Activated naive CD4-positive, alpha-beta T cell treated with anti-CD3 and anti-CD28 coated beads, Interleukin-2, amount 50 U/mL, for 72 hours (primary cell): Measurements from ENCODE around the gene DCDC2. TPM values are rescaled to one million over a fixed set of nuclear protein-coding genes. Genes with fewer than 3 reads are reported as not detected.
"Not testable (repeated sequence)": the region's sequence is repeated elsewhere in the genome, so short reads cannot be mapped to it uniquely, and the experiment has no call there.

ENCODE experiments used
- ATAC-seq, 2 donors: fragments of 150-1000 bp; cut with Tn5 transposase; 2 replicates each; pipeline ENCODE4 v1.10.0; 2021; ENCODE audit warnings: mild to moderate bottlenecking in 2 of 2, moderate library complexity in 2 of 2
- DNase-seq, 2 donors: peaks; one replicate each; pipeline ENCODE4 v3.0.0; 2021 to 2022; ENCODE audit warnings: low spot score in 2 of 2
- H3K27ac Mint-ChIP-seq, 2 donors: one replicate each; pipeline ENCODE4 v1.8.0; 2022; ENCODE audit warnings: mild to moderate bottlenecking in 2 of 2, mixed read lengths in 2 of 2
- H3K36me3 Mint-ChIP-seq, 2 donors: one replicate each; pipeline ENCODE4 v1.8.0; 2022; ENCODE audit warnings: mixed read lengths in 2 of 2
- H3K9me3 Mint-ChIP-seq, 2 donors: one replicate each; pipeline ENCODE4 v1.8.0; 2022; ENCODE audit warnings: mixed read lengths in 2 of 2
- total RNA-seq, 2 donors: library from RNA; stranded (reverse); gene quantifications; one replicate each; pipeline ENCODE4 v1.2.3, GENCODE V29; 2022

The DCDC2 gene
- total RNA-seq, 2 donors from 2014 or later: 0.08 to 0.18 TPM

- Mint-ChIP-seq H3K27ac (no peak overlapping the region), H3K9me3 (peaks cover 5 to 9% of the 10 kb centered on the region in 2 donors), H3K36me3 (peaks cover 5 to 12% of the 10 kb centered on the region in 2 donors)
- DNase-seq: no peak
- ATAC-seq: no peak
These were observed 104.5 kb downstream of the DCDC2 start for GRCh38 chr6:24253360-24253759.

GRCh38 chr6:24252280-24252679 is 105.6 kb downstream of the DCDC2 start:
- Mint-ChIP-seq H3K9me3 (peaks cover under 1 to 3% of the 10 kb centered on the region in 2 donors), H3K27ac (no peak overlapping the region), H3K36me3 (peaks cover 0 to 6% of the 10 kb centered on the region in 2 donors)
- ATAC-seq (no peak), DNase-seq (no peak)

GRCh38 chr6:24251339-24251738 is 106.5 kb downstream of the DCDC2 start:
- Mint-ChIP-seq H3K36me3 (peaks cover 0 to 5% of the 10 kb centered on the region in 2 donors), H3K9me3 (peaks cover 0 to 3% of the 10 kb centered on the region in 2 donors), H3K27ac (no peak overlapping the region)
- no peak for ATAC-seq
- no peak for DNase-seq

- ATAC-seq (no peak), DNase-seq (no peak)
- Mint-ChIP-seq H3K27ac (no peak overlapping the region), H3K36me3 (peaks cover 0 to 5% of the 10 kb centered on the region in 2 donors), H3K9me3 (peaks cover 0 to 3% of the 10 kb centered on the region in 2 donors)
These were observed 107.9 kb downstream of the DCDC2 start for GRCh38 chr6:24249926-24250325.

- Mint-ChIP-seq H3K9me3 (no peaks in the 10 kb centered on the region), H3K36me3 (no peaks in the 10 kb centered on the region), H3K27ac (no peak overlapping the region)
- no peak for DNase-seq
- no peak for ATAC-seq
These were observed 112.6 kb downstream of the DCDC2 start for GRCh38 chr6:24245275-24245674.

- ATAC-seq (no peak), DNase-seq (no peak)
- H3K27ac Mint-ChIP-seq: peak overlapping the region in 1 of 2 donors; percentile 63
- H3K36me3 Mint-ChIP-seq: peaks cover 0 to under 1% of the 10 kb centered on the region in 2 donors
- no peaks in the 10 kb centered on the region for H3K9me3 Mint-ChIP-seq
These were observed 114.9 kb downstream of the DCDC2 start for GRCh38 chr6:24242924-24243323.

- H3K27ac Mint-ChIP-seq, H3K9me3 Mint-ChIP-seq, DNase-seq, ATAC-seq, H3K36me3 Mint-ChIP-seq: not testable (repeated sequence)
These were observed 116.1 kb downstream of the DCDC2 start for GRCh38 chr6:24241779-24242178.

GRCh38 chr6:24240943-24241342 is 116.9 kb downstream of the DCDC2 start:
- Mint-ChIP-seq H3K27ac (no peak overlapping the region), H3K9me3 (peaks cover 3 to 5% of the 10 kb centered on the region in 2 donors), H3K36me3 (peaks cover 0 to 5% of the 10 kb centered on the region in 2 donors)
- DNase-seq (no peak), ATAC-seq (no peak)

- DNase-seq: no peak
These were observed 117.4 kb downstream of the DCDC2 start for GRCh38 chr6:24240380-24240928.

GRCh38 chr6:24238700-24239099 is 119.2 kb downstream of the DCDC2 start:
- ATAC-seq: no peak
- no peak for DNase-seq
- Mint-ChIP-seq H3K9me3 (peaks cover 3 to 5% of the 10 kb centered on the region in 2 donors), H3K36me3 (peaks cover 0 to 5% of the 10 kb centered on the region in 2 donors), H3K27ac (no peak overlapping the region)

More at GRCh38 chr6:24240380-24240928, 117.4 kb downstream of the DCDC2 start:
- Mint-ChIP-seq H3K9me3 (peaks cover 3 to 5% of the 10 kb centered on the region in 2 donors), H3K36me3 (peaks cover 0 to 5% of the 10 kb centered on the region in 2 donors), H3K27ac (no peak overlapping the region)
- no peak for ATAC-seq

- H3K27ac Mint-ChIP-seq, ATAC-seq, H3K36me3 Mint-ChIP-seq, DNase-seq, H3K9me3 Mint-ChIP-seq: not testable (repeated sequence)
These were observed 121.1 kb downstream of the DCDC2 start for GRCh38 chr6:24236779-24237178.

- ATAC-seq: no peak
- Mint-ChIP-seq H3K27ac (no peak overlapping the region), H3K9me3 (peaks cover 3 to 5% of the 10 kb centered on the region in 2 donors), H3K36me3 (peaks cover 0 to 5% of the 10 kb centered on the region in 2 donors)
- no peak for DNase-seq
These were observed 123.9 kb downstream of the DCDC2 start for GRCh38 chr6:24233813-24234442.

- no peak overlapping the region for H3K27ac Mint-ChIP-seq
- DNase-seq (no peak), ATAC-seq (no peak)
- no peaks in the 10 kb centered on the region for H3K9me3 Mint-ChIP-seq
- no peaks in the 10 kb centered on the region for H3K36me3 Mint-ChIP-seq
These were observed 126.4 kb downstream of the DCDC2 start for GRCh38 chr6:24231438-24231977.

- ATAC-seq: no peak
- no peak overlapping the region for H3K27ac Mint-ChIP-seq
These were observed 128.0 kb downstream of the DCDC2 start for GRCh38 chr6:24229696-24230405.

GRCh38 chr6:24228681-24229255 is 129.1 kb downstream of the DCDC2 start:
- ATAC-seq (peak; percentile 78 to 84), DNase-seq (no peak)
- no peaks in the 10 kb centered on the region for H3K36me3 Mint-ChIP-seq
- no peak overlapping the region for H3K27ac Mint-ChIP-seq
- H3K9me3 Mint-ChIP-seq: no peaks in the 10 kb centered on the region

More at GRCh38 chr6:24229696-24230405, 128.0 kb downstream of the DCDC2 start:
- no peaks in the 10 kb centered on the region for H3K9me3 Mint-ChIP-seq
- no peak for DNase-seq
- no peaks in the 10 kb centered on the region for H3K36me3 Mint-ChIP-seq

- no peaks in the 10 kb centered on the region for H3K9me3 Mint-ChIP-seq
- H3K36me3 Mint-ChIP-seq: no peaks in the 10 kb centered on the region
- ATAC-seq: no peak
These were observed 129.7 kb downstream of the DCDC2 start for GRCh38 chr6:24228123-24228522.

GRCh38 chr6:24227556-24227955 is 130.3 kb downstream of the DCDC2 start:
- H3K9me3 Mint-ChIP-seq: no peaks in the 10 kb centered on the region
- no peaks in the 10 kb centered on the region for H3K36me3 Mint-ChIP-seq
- ATAC-seq: no peak
- no peak for DNase-seq
- H3K27ac Mint-ChIP-seq: no peak overlapping the region

More at GRCh38 chr6:24228123-24228522, 129.7 kb downstream of the DCDC2 start:
- no peak for DNase-seq
- H3K27ac Mint-ChIP-seq: no peak overlapping the region
